ENCODE measurements around the gene LMBR1.
"Not testable (repeated sequence)": the region's sequence is repeated elsewhere in the genome, so short reads cannot be mapped to it uniquely, and the experiment has no call there.

The LMBR1 gene

DNA sequence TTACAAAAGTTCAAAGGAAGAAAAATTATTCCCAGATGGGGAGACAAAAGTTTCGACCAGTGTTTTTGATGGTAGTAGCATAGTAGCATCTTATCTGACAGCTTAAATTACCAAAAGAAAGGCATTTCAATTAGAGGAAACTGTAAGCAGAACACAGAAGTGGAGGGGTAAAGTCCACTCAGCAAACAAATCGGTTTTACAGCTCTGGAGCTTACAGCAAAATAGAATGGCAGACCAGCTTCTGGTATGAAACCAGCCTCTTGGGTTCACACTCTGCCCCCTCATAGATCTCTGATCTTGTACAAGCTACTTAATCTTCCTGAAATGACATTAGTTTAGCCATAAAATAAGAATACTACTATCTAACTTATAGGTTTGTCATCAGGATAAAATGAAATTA, 133.8 kb downstream of the LMBR1 start:
- no peak for DNase-seq (ENCODE audit: low read depth)

DNA sequence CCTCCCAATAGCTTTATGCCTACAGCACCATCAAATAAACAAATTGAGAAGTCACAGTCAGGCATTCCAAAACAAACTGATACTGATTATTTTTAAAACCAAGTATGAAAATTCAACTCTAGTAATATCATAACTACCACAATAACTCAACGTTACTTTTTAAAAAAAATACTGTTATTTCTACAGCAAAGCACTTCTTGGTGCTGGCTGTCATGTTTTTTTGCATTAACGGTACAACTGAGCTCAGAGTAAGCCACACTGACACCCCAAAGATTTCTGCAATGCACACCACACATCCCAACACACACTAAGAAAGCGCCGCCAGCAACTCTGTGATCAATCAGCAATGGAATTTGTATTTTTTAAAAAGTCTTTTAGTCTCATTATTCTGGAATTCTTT, 138.8 kb downstream of the LMBR1 start:
- DNase-seq (ENCODE audit: low read depth), result no peak

DNA sequence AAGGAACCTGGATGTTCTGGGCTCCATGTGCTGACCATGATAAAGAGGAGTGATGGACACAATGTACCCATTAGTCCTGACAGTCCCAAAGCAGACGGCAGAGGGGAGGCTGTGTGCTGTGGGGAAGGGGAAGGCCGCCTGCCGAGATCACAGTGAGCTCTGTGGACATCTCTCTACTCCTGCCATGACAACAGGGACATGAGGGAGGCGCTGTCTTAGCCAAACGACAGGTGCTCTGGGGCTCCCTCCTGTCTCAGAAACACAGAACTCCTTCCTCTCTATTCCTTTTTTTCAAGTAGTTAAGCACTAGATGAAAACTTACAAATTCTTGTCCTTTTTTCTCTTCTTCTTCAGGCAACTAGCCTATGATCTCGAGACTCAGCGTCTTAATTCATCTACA, 139.4 kb downstream of the LMBR1 start:
- DNase-seq (ENCODE audit: low read depth), result no peak

DNA sequence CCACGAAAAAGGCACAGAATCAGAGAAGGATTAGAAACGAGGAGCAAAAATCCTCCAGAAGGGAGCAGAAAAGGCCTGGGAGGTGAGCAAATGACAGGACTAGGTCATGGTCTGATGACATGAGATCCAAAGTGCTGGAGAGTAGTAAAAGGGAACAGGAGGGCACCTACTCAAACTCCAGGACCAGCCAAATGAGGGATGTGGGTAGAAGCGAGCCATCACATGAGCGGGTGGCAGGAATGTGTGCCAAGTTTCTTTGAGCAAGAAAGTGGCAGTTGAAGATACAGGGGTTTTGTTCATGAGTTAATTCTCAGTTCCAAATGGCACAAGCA, 139.8 kb downstream of the LMBR1 start:
- no peak for DNase-seq (ENCODE audit: low read depth)

DNA sequence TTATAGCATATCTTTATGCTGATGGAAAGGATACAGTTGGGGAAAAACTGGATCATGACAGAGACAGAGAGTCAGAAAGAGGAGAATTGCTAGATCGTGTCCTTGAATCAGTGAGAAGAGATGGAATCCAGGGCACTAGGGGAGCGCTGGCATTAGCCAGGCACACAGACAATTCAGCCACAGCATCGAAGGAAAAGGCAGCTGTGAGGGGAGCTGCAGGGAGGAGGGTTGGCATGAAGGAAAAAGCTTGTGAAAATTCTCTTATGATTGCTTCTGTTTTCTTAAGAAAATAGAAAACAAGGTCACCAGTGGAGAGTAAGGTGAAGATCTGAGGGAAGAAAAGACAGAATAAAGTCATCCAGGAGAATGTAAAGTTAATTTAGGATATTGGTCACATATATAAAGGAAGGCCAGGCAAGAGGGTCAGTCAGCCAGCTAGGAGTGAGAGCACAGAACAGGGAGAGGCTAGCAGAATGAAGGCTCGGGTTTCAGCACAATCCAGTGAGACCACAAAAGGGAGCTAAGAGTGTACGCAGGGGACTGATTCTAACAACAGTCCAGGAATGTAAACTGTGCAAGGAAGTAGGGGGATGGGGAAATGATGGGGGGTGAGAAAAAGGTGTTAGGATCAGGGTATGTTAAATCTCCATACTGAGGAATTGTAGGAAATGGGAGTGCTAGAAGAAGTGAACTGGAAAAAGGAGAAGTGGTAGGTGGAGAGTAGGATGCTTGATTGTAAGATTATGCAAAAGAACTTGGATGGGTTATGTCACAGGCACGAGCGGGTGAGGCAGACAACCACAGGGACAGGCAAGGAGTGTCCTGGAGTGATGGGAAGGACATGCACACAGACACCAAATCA, 140.4 kb downstream of the LMBR1 start:
- DNase-seq (ENCODE audit: low read depth), result no peak

GRCh38 chr7:156751319-156751718, 141.7 kb downstream of the LMBR1 start:
- DNase-seq (ENCODE audit: low read depth), result no peak

- no peak for DNase-seq (ENCODE audit: low read depth)
Measured at GRCh38 chr7:156747718-156748117, 145.3 kb downstream of the LMBR1 start.

- no peak for DNase-seq (ENCODE audit: low read depth)
Measured at GRCh38 chr7:156746891-156747290, 146.1 kb downstream of the LMBR1 start.

DNA sequence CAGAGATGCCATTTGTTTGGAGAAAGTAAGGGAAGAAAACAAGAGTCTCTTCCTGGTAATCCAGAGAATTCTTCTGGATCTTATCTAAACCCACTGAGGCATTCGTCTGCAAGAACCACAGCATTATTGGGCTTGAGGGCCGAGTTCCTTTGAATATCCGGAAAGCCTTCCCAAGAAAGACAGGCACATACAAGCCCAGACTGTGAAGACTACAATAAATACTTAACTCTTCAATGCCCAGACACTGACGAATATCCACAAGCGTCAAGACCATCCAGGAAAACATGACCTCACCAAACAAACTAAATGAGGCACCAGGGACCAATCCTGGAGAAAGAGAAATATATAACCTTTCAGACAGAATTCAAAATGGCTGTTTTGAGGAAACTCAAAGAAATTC, 153.4 kb downstream of the LMBR1 start:
- DNase-seq (ENCODE audit: low read depth), result no peak

GRCh38 chr7:156735851-156736250, 157.1 kb downstream of the LMBR1 start:
- no peak for DNase-seq (ENCODE audit: low read depth)

DNA sequence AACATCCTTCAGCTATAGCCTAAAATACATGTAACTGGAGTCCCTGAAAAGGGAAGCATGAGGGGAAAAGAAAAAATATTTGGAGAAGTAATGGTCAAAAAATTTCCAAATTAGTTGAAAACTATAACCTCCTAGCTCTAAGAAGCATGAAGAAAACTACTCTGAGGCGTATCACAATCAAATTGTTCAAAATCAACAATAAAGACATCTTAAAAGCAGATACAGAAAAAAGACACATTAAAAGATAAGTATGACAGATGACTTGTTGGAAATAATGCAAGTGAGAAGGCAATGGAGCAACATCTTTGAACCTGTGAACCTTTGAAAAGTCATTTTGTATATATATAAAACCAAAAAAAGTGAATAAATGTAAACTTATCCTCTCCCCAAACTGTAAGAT, 159.3 kb downstream of the LMBR1 start:
- DNase-seq (ENCODE audit: low read depth), result no peak

DNA sequence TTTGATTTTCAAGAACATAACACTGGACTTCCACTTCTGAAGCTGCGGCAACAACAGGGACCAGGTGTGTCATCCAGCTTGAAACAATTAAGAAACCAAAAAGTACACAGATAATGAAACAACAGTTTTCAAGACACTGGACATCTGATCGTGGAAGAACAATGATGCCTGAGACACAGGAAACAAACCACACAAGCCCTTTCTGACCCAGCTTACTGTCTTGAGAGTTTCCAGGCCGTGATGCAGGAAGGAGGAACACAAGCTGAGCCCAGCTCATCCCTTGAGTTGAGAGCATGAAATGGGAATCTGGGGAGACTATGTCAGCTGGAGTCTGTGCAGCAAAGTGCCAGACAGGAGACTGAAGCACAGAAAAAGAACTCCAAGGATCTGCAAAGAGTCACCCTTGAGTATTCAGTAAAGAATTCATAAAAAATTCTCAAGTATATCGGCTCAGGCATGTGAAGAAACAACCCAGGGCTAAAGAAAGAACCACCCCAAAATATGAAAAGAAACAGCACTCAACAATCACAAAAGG, 160.8 kb downstream of the LMBR1 start:
- no peak for DNase-seq (ENCODE audit: low read depth)

- DNase-seq (ENCODE audit: low read depth), result no peak
Measured at GRCh38 chr7:156731651-156732050, 161.3 kb downstream of the LMBR1 start.

GRCh38 chr7:156725936-156726335, 167.0 kb downstream of the LMBR1 start:
- DNase-seq (ENCODE audit: low read depth), result no peak

- no peak for DNase-seq (ENCODE audit: low read depth)
Measured at GRCh38 chr7:156725073-156725472, 167.9 kb downstream of the LMBR1 start.

DNA sequence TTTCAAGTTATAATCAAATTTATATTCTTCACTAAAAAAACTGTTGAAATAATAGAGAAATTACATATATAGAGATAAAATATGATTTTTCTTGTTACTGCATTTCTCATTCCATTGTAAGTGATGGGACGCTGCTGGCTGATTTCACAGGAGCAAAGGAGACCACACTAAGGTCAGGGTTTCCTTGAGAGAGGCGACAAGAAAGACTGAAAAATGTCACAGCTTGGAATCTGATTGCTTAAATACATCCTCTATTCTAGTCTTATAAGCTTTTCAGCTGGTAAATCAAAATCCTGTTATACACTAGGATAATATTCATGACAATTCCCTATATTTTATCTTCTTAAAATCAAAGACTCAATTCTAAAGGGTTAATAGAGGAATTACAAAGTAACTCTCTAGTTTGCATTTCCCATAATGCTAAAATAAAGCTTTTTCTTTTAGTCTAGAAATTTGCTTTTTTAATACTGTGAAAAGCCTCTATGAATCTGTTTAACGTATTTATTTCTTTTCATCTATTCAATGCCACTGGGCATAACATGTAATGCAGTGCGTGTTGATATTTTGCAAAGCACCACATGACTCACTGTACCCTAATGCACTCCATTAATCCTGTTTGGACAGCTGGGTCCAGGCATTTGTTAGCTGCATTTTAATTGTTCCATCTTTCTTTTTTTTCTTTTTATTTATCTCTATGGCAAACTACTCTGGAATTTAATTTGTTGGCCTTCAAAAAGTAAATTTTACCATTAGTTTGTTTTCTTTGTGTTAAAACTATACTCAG, 170.7 kb downstream of the LMBR1 start:
- DNase-seq (ENCODE audit: low read depth), result no peak

- DNase-seq (ENCODE audit: low read depth), result no peak
Measured at GRCh38 chr7:156703773-156704482, 189.1 kb downstream of the LMBR1 start.

DNA sequence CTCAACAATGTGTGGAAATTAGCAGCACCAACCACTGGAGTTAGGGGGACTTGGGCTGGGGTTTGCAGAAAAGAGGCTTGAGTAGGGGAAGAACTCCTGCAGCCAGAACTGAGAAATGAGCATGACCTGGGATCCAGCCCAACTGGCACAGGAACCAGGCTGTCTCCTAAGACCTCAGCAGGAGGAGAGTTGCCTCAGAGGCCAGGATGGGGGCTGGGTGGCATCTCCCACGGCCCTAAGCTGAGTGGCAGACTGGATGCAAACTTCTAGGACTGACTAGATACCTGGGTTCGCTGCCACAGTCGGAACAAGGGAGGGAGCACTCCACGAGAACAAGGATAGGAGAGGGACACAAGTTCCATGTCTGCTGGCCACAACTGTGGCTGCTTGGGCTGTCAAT, 189.8 kb downstream of the LMBR1 start:
- DNase-seq (ENCODE audit: low read depth), result no peak

GRCh38 chr7:156702399-156702798, 190.6 kb downstream of the LMBR1 start:
- DNase-seq (ENCODE audit: low read depth), result no peak

GRCh38 chr7:156701787-156702186, 191.2 kb downstream of the LMBR1 start:
- DNase-seq (ENCODE audit: low read depth), result not testable (repeated sequence)

GRCh38 chr7:156698512-156698911, 194.5 kb downstream of the LMBR1 start:
- DNase-seq (ENCODE audit: low read depth), result not testable (repeated sequence)

GRCh38 chr7:156697283-156697682, 195.7 kb downstream of the LMBR1 start:
- not testable (repeated sequence) for DNase-seq (ENCODE audit: low read depth)

DNA sequence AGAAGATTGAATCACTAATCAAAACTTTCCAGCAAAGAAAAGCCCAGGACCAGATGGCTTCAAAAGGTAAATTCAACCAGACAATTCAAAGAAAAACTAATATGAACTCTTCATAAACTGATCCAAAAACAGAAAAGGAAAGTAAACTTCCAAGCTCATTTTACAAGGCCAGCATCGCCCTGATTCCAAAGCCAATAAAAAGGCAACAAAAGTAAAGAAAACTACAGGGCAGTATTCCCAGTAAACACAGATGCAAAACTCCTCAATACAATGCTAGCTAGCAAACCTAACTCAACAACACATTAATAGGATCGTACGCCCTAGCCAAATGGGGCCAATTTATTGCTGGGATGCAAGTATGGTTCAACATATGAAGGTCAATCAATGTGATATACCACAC, 199.4 kb downstream of the LMBR1 start:
- DNase-seq (ENCODE audit: low read depth), result no peak

Data from activated T-helper 1 cell treated with Interleukin-2 at 50 U/mL for 16 hours (primary cell).